Mucosa of gallbladder (tissue), 1 donor: ENCODE data around the gene HMGXB3. TPM values are rescaled to one million over a fixed set of nuclear protein-coding genes. Genes with fewer than 3 reads are reported as not detected.

Experiments
- DNase-seq: peaks from one replicate; pipeline ENCODE4 v3.0.0-alpha.2; 2020; ENCODE audit warnings: low spot score
- total RNA-seq: library from RNA; stranded (reverse); gene quantifications from one replicate; pipeline ENCODE4 v1.2.1, GENCODE V29; 2021
- donor health status: DM: no; HTN: no; CAD: no.

Gene HMGXB3
- total RNA-seq, 1 donor from 2014 or later: 29.6 TPM

DNA sequence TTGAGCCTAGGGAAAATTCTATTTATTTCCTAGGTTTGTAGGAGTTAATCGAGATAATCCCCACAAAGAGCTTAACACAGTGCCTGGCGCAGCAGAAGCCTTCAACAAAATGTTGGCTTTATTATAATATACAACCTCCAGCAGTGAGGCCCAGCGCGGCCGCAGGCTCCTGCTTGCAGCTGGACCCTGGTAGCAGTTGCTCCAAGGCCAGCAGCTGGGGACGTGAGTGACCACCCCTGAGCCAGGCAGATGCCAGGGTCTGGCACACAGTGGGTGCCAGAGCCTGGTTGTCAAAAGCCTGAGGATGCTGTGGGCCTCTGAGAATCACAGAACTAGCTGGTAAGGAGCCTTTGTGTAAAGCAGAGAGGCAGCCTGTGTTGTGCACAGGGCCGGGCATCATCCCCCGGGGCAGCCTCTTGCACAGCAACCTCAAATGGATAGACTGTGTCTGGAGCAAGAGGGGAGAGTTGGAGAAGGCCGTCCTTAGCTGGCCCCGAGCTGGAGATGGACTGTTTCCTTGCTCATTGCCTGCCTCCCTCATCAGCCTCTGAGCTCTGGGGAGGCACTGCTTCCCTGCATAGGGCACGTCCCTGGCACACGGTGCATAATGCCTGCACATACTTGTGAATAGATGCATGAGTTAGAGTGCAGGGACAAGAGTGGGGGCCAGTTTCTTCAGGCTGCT is 68.6 kb downstream of the HMGXB3 start:
- DNase-seq: no peak

GRCh38 chr5:150069672-150070627 is 69.4 kb downstream of the HMGXB3 start:
- no peak for DNase-seq

GRCh38 chr5:150070821-150071220 is 70.3 kb downstream of the HMGXB3 start:
- DNase-seq: no peak

GRCh38 chr5:150073086-150073625 is 72.6 kb downstream of the HMGXB3 start:
- no peak for DNase-seq

- no peak for DNase-seq
Measured at GRCh38 chr5:150073677-150074076, 73.1 kb downstream of the HMGXB3 start.

DNA sequence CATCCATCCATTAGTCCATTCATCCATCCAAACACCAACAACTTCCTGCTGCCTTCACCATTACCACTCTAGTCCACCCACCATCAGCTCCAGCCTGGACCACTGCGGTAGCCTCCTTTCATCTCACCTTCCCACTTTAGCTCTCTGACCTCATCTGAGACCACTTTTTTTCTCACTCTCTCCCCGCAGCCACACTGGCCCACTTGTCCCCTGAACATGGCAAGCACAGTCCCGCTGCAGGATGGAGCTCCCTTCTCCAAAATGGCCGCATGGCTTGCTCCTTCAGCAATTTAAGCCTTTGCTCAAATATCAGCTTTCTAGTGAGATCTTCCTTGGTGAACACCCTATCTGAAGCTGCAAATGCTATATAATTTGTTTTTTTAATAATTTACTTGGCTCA is 74.7 kb downstream of the HMGXB3 start:
- peak; percentile 7 for DNase-seq

DNA sequence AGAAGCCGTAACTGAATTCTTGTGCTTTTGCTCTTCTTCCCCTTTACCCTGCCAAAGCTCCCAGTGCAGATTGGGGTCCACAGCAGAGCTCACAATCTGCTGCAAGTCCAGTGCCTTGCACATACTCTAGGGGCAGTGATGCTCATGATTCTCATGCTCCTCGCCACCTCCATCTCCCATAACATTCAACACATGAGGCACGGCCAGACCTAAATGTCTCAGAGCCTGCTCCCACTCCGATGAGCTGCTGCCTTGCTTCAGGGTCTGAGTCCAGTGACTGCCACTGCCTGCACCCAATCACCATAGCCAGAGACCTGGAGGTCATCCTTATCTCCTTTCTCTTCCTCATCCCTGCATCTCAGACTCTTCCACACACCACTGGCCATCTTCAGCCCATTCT is 75.3 kb downstream of the HMGXB3 start:
- DNase-seq: peak; percentile 6

DNA sequence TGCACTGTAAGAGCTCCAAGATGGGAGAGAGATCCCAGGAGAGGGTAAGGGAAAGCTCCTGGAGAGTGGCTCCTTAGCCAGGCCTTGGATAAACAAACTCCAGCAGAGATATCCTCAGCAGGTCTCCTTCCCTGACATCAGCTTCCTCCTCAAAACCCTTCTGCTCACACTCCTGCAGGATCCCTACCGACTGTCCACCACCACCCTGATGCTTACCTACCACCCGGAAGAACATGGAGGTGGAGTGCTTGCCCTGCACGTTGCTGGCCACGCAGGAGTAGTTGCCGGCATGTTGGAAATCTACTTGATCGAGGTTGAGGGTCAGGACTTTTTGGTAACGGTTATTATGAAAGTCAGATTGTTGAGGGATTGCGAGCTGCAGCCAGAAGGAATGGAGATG is 76.5 kb downstream of the HMGXB3 start:
- DNase-seq: peak; percentile 6

DNA sequence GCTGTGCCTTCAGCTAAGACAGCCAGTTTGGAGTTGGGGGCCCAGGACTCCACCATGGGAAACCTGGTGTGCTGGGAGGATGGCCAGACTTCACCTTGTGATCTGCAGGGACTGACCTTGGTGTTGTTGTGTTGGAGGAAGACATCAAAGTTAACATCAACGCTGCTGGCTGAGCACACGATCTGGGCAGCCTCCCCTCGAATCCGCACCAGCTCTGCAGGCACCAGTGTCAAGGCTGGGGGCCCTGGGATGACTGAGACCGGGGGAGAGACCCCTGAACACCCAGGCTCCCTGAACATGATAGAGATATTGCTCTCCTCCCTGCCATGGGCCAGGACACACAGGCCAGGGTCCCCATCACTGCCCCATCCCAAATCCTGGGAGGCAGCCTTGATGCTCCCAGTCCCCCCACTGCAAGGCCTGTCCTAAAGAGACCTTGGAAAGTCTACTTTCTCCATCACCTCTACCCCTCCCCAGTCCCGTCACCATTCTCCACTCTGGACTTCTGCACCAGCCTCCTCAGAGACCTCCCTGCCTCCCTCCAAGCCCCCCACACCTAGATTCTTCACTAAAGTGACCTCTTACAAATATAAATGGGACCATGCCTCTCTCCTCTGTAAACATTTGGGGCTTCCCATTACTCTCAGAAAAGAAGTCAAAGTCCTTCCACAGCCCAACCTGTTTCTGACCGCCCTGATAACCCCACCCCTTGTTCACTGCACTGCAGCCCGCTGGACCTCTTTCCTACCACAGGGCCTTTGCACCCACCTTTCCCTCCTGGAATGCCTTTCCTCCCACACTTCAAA is 77.7 kb downstream of the HMGXB3 start:
- DNase-seq: peak; percentile 8

- no peak for DNase-seq
Measured at GRCh38 chr5:150078802-150079689, 78.5 kb downstream of the HMGXB3 start.

GRCh38 chr5:150079909-150080461 is 79.4 kb downstream of the HMGXB3 start:
- no peak for DNase-seq

GRCh38 chr5:150080696-150081435 is 80.3 kb downstream of the HMGXB3 start:
- DNase-seq: no peak

- peak; percentile 69 for DNase-seq
Measured at GRCh38 chr5:150081541-150082283, 81.2 kb downstream of the HMGXB3 start.

DNA sequence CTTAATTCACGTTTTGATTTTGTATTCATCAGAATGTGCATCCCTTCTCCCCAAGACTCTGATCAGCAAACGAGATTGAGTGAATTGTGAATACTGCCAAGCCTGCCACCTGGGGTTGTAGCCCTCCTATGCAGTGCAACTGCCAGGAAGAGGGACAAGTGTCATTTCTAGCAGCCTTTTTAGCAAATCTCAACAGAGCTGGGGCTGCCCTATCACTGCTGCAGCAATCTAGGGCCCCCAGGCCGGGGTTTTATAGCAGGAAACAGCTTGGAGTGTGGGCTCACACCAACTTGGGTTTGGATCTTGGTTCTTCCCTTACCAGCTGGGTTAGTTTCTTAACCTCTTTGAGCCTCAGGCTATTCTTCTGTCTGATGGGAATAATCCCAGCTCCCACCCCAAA is 81.8 kb downstream of the HMGXB3 start:
- no peak for DNase-seq

GRCh38 chr5:150082889-150083288 is 82.3 kb downstream of the HMGXB3 start:
- no peak for DNase-seq

DNA sequence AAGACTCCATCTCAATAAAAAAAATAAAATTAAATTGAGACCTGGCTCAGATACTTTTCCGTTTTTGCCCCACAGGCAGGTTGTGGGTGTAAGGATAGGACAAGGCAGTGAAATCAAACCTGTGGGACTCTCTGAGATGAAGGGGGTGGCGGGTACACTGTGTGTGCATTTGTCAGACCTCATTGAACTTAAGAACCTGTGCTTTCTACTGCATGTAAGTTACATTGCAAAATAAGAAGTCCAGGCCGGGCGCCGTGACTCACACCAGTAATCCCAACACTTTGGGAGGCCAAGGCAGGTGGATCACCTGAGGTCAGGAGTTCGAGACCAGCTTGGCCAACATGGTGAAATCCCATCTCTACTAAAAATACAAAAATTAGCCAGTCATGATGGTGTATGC is 84.2 kb downstream of the HMGXB3 start:
- DNase-seq: peak; percentile 5

- no peak for DNase-seq
Measured at GRCh38 chr5:150085191-150085912, 84.8 kb downstream of the HMGXB3 start.

DNA sequence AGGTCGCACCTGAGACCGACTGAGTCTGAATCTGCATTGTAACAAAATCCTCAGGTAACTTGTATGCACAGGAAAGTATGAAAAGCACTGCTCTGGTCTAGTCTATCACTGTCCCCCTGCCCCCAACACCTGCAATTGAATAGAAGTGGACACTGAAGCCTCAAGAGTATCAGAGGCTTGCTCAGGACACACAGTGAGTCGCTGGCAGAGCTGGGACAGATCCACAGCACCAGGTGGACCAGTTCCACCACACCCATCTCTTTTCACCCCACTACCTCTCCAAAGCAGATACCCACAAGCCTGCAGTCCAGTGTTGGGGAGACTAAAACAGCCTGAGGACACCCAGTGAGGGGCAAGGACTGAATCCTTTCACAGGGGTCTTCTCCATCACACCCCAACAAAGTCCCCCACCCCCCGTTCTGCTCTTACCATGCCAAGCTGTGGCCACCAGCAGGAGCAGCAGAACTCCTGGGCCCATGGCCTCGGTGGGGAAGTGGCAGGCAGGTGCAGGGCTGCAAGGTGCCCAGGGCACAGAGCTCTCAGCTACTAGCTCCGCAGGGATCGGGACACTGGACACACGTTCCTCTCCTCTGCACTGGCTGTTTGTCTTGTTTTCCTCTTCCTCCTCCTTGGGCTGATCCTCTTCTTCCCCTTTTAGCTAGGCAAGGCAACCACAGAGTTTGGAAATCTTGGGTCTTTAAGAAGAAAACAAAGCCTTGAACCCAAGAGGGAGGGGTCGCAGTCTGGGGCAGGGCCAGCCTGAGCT is 85.6 kb downstream of the HMGXB3 start, which contains the start of gene CSF1R:
CSF1R (minus strand) TSS at position 605 of the 766 bp plus-strand sequence; CDS start at position 478, 127 bp downstream.
- no peak for DNase-seq
